GM18508 (cell line): Measurements from ENCODE around the gene TBRG4.

Experiments used
- ATAC-seq: cut with Tn5 transposase; IDR thresholded peaks from one replicate; pipeline ENCODE4 v1.9.1; 2021; ENCODE audit warnings: moderate number of reproducible peaks; ENCODE audit not compliant: insufficient read depth, unreplicated experiment

TBRG4 gene

DNA sequence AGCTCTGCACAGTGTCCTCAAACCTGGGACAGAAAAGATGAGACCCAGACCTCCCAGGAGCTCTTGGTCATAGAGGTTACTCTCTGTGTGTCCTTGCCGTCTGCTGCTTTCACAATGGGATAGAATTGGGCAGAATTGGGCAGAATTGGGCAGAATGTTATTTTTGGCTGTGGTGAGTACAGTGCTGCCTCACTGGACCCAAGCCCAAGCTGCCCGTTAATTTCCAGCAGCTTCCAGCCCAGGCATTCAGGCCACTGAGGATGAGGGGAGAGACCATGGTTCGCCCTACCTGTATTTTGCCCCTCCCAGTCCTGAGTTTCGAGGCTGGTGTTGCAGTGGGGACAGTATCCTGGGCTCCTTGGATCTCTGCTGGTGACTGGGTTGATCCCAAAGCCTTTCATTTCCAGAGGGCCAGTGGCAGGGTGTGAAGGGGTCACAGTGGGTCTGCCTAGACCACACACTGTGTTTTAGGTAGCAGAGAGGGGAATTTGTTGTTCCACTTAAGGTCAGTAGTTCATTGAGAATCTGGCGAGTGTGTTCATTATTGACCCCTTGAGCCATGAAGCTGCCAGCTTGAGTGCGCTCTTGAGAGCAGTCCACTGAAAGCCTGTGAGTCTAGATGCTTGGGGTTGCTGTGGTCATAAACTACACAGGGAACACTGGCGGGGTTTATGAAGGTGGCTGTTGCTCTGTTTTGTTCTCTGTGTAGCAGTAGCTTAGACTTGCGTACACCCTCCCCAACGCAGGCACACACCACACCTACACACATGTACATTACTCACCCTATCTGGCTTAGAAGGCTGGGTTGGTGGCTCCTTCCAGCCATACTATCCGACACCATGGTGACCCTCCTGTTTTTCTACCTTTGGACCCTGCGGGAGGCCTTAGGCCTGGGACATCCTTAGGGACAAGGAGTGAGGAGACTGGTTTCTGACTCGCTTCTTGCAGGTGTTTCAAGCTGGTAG, 46.2 kb downstream of the TBRG4 start:
- no peak for ATAC-seq

DNA sequence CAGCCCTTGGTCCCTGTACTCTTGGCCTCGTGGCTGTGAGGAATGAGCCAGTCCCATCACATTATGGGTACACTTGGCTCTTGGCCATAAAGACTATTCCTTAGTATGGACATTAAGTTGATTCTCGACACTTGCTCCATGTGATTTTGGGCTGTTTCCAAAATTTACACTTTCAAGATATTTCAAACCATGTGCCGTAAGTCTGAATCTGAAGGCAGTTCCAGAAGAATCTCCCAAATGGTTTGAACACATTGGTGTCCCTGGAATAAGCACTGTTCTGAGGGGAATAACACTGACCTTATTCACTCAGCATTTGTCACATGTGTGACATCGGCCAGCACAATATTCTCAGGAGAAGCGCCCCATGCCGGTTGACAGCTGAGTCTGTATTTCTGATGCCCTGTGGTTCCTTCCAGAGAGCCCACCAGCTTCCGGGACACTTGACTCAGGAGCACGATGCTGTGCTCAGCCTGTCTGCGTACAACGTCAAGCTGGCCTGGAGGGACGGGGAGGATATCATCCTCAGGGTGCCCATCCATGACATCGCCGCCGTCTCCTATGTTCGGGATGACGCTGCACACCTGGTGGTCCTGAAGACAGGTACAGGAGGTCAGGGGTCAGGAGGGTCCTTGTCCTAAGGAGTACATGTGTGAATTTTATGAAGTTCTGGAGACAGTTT, 47.3 kb downstream of the TBRG4 start:
- ATAC-seq, result no peak

DNA sequence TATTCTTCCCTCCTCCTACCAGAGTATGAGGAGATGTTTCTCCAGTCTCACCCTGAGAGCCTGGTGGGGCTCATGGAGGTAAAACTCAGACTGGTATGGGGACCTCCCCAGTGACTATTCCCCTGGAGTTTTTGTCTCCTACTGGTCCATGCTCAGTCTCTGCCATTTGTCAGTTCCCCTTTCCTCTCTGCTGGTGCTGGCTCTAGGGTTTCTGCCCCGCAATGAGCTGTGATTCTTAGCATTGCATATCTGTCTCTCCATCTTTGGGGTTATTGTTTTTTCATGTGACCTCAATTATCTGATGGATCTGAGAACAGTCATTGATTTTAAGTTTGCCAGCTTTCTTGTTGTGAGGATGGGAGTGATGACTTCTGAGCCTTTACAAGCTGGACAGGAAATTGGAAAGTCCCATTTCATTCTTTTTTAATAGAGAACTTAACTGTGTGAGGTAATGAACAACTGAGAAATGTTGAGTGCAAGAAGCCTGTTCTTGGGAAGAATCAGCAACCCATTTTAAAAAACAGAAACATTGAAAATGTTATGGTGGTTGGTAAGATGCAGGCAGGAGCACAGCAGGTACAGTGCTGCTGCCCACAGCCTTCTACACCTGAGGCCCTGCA, 49.6 kb downstream of the TBRG4 start:
- no peak for ATAC-seq

DNA sequence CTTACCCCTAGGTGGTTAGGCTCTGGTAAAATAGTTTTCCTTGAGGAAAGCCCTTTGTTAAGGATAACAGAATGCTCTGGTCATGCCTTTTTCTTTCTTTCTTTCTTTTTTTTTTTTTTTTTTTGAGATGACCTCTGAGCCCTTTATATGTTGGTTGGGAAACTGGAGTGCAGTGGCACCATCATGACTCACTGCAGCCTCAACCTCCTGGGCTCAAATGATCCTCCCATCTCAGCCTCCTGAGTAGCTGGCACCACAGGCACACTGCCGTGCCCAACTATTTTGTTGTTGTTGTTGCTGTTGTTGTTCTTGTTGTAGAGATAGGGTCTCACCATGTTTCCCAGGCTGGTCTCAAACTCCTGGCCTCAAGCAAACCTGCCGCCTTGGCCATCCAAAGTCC, 50.1 kb downstream of the TBRG4 start:
- ATAC-seq, result no peak

DNA sequence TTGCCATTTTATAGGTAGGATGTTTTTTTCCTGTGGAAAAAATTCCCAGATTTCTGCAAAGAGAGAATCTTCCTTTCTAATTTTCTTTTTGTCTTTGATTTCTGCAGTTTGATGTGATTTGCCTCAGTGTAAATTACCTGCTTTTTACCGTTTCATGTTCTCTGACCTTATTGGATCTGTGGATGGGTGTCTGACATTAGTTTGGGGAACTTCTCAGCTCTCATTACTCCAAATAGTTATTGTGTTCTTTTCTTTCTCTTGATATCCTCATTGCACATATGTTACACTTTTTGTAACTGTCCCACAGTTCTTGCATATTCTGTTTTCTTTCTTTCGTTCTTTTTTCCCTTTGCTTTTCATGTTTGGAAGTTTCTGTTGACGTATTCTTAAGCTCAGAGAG, 51.2 kb downstream of the TBRG4 start:
- ATAC-seq, result no peak

DNA sequence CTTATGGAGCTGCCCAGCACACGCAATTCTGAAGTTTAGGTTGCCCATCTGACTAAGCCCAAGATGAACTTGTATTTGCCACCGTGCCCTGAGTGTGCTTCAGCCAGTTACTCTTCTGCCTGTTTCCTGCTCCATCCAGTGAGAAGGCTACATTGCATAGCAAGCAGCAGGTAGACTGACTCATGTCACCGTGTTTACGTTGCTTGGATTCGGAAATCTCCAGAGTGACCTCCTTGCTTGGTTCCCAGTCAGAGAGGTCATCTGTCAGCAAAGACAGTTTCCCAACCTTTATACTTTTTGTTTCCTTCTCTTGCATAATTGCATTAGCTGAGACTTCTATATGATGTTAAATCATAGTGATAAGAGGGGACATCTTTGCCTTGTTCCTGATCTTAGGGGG, 53.6 kb downstream of the TBRG4 start:
- no peak for ATAC-seq

DNA sequence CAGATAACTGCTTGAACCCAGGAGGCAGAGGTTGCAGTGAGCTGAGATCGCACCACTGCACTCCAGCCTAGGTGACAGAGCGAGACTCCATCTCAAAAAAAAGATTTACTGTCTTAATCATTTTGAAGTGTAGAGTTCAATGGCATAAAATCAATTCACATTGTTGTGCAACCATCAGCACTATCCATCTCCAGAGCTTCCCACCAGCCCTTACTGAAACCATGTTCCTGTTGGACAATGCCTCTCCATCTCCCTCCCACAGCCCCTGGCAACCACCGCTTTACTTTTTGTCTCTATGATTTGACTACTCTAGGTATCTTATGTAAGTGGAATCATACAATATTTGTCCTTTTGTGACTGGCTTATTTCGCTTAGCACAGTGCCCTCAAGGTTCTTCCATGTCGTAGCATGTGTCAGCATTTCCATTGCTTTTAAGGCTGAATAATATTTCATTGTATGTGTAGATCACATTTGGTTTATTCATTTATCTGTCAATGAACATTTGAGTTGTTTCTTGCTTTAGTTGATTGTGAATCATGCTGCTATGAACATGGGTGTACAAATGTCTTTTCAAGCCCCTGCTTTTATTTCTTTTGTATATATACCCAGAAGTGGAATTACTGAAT, 55.8 kb downstream of the TBRG4 start:
- ATAC-seq, result no peak

DNA sequence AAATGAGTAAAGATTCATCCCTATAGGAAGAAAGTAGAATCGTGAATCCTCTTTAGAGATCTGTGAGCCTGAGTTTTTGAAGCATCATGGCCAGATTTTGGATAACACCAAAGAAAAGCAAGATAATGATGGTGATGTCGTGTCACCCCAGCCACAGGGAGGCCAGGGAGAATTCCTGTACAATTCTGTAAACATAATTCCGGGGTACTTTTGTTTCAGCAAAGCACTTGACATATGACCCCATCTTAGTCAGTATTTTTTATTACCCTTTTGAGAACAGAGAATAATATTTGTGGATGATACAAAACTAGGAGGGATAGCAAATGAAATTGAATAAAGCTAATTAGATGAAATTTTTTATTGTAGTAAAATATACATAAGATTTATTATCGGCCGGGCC, 56.5 kb downstream of the TBRG4 start:
- ATAC-seq, result no peak

DNA sequence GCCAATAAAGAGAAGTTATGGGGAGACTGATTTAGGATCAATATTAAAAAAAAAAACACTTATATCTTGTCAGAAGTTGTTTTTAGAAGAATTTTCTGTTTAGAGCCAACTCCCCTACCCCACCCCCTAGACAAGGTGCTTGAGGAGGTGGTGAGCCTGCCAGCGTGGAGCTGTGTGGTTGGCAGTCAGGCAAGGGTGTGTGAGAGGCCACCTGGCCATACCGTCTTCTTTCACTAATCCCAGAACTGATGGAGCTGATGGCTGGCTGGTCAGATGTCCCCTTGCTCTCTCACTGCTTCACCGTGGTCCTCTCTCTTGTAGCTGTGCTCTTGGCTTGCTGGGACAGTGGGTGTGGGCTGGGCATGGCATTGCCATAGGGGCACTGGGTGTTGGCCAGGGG, 57.1 kb downstream of the TBRG4 start:
- no peak for ATAC-seq

DNA sequence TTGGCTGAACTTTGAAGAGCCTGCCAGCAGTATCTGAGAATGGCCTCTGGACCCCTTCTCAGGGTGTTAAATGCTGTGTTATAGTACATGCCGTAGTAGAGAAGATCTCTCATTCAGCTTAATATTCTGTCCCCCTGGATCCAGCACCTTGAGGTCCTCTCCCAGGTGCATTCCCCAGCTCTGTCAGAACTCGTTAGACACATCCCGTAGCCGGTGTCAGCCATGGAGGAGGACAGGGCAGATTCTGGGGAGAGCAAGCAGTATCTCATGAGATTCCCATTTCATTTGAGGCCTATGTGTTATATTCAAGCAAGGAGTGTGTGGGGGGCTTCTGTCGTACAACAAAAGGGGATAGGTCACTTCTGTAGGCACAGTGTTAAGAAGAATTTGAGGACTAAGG, 57.6 kb downstream of the TBRG4 start:
- ATAC-seq, result no peak

DNA sequence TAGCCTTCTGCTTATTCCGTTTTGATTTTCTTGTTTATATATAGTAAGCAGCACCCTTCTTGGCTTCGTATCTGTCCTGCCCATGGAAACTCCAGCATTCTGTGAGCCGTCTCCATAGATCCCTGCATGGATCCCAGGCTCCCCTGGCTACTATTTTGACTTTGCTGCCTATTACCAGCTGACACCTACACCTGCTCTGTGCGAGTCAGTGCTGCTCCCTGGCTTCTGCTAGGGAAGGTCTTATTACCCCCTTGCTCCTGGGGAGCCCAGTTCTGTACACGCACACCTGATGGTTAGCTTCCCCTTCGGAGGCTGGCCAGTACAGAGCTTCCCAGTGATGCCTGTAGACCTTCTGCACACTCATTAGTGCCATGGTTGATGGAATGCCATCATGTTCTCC, 58.1 kb downstream of the TBRG4 start:
- ATAC-seq, result no peak

DNA sequence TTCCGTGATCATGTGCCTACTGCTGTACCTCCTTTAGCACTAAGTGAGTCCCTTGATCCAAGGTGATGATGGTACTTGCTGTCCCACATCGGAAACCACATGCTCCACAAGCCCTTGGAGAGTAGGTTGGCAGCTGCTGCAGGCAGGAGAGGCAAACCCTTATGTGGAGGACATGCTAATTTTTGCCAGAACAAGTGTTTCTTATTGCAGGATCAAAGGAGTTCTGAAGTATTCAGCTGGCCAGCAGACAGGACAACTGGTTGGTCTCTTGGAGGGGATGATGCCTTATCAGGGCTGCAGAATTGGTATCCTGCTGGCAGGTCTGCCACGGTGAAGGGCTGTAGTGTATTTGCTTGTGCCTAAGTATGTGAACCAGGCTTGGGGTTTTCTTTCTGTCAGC, 59.5 kb downstream of the TBRG4 start:
- no peak for ATAC-seq

DNA sequence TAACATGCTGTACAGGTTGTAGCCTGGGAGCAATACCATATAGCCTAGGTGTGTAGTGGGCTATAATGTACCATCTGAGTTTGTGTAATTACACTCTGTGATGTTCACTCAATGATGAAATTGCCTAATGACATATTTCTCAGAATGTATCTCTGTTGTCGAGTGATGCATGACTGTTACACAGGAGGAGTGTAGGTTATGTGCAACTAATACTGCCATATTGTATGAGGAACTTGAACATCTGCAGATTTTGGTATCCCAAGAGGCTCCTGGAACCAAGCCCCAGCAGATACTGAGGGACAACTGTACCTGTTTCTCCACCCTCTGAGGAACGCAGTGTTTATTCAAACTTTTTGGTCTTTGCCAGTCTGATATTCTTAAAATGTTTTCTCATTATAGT, 61.3 kb downstream of the TBRG4 start:
- ATAC-seq, result no peak
